SK-MEL-5 (cell line): ENCODE measurements around the gene SLTM. TPM values are rescaled to one million over a fixed set of nuclear protein-coding genes. Genes with fewer than 3 reads are reported as not detected.
"Not testable (repeated sequence)": the region's sequence is repeated elsewhere in the genome, so short reads cannot be mapped to it uniquely, and the experiment has no call there.

Source experiments
- DNase-seq: peaks from one replicate; pipeline ENCODE4 v3.0.0-alpha.2; 2016; ENCODE audit warnings: low read depth, low spot score
- in situ Hi-C: cut with HindIII; loops from 2 replicates; pipeline ENCODE4 v1.10.0; 2016; ENCODE audit warnings: low sequenced_read_pairs, high pct_unique_total_duplicates, low pct_unique_long_range_greater_than_20kb
- polyA plus RNA-seq, 2 experiments: library from polyadenylated mRNA; depleted of rRNA; stranded (reverse); fragments of >200 nt; gene quantifications; 2 replicates each; pipeline ENCODE4 v1.2.3, GENCODE V29; 2015
- total RNA-seq: library from RNA; depleted of rRNA; stranded (reverse); fragments of >200 nt; shearing (Covaris generic); gene quantifications from 2 replicates; pipeline ENCODE4 v1.2.3, GENCODE V29; 2014; rRNA removed

The SLTM gene
- 59.6 and 72.0 TPM in 2 replicates for total RNA-seq
- 68.4 and 76.5 TPM in 2 replicates for polyA plus RNA-seq (2015; cell fraction: cytosol; rRNA removed)
- polyA plus RNA-seq (2015; cell fraction: nucleus; rRNA removed): 227 and 246 TPM in 2 replicates

- peak; percentile 91 for DNase-seq
- in situ Hi-C loops: no loop called here
Measured at GRCh38 chr15:58933281-58934113, at the start of gene SLTM. SLTM (minus strand) TSS chr15:58933679; CDS start chr15:58933565, 114 bp downstream.

- DNase-seq: no peak
- in situ Hi-C loops: no loop called here
Measured at GRCh38 chr15:58983261-58983660, 49.8 kb upstream of the SLTM start.

GRCh38 chr15:58981808-58982475 is 48.5 kb upstream of the SLTM start:
- in situ Hi-C loops: no loop called here
- no peak for DNase-seq

- in situ Hi-C loops: no loop called here
- DNase-seq: peak; percentile 46
Measured at GRCh38 chr15:58980351-58980939, 47.0 kb upstream of the SLTM start.

GRCh38 chr15:58977887-58978286 is 44.4 kb upstream of the SLTM start:
- in situ Hi-C loops: no loop called here
- no peak for DNase-seq

GRCh38 chr15:58967479-58967878 is 34.0 kb upstream of the SLTM start:
- in situ Hi-C loops: no loop called here
- no peak for DNase-seq

GRCh38 chr15:58966698-58967097 is 33.2 kb upstream of the SLTM start:
- DNase-seq: no peak
- in situ Hi-C loops: no loop called here

GRCh38 chr15:58962662-58963565 is 29.4 kb upstream of the SLTM start:
- no peak for DNase-seq
- in situ Hi-C loops: no loop called here

- no peak for DNase-seq
- in situ Hi-C loops: no loop called here
Measured at GRCh38 chr15:58962136-58962535, 28.7 kb upstream of the SLTM start.

GRCh38 chr15:58958811-58959210 is 25.3 kb upstream of the SLTM start:
- in situ Hi-C loops: no loop called here
- DNase-seq: no peak

- in situ Hi-C loops: no loop called here
- peak; percentile 86 for DNase-seq
Measured at GRCh38 chr15:58957101-58957973, 23.9 kb upstream of the SLTM start.

GRCh38 chr15:58952751-58953150 is 19.3 kb upstream of the SLTM start:
- no peak for DNase-seq
- in situ Hi-C loops: no loop called here

- in situ Hi-C loops: no loop called here
Measured at GRCh38 chr15:58951388-58952007, 18.0 kb upstream of the SLTM start.

GRCh38 chr15:58947179-58947578 is 13.7 kb upstream of the SLTM start:
- no peak for DNase-seq
- in situ Hi-C loops: no loop called here

More at GRCh38 chr15:58951388-58952007, 18.0 kb upstream of the SLTM start:
- DNase-seq: no peak

- DNase-seq, in situ Hi-C loops: not testable (repeated sequence)
Measured at GRCh38 chr15:58934974-58935373, 1.5 kb upstream of the SLTM start.

- in situ Hi-C loops: no loop called here
- DNase-seq: no peak
Measured at GRCh38 chr15:58934521-58934920, 1.0 kb upstream of the SLTM start.
